HG02642 (cell line): ENCODE results near the gene CCDC141.

Experiments
- ATAC-seq: cut with Tn5 transposase; IDR thresholded peaks from one replicate; pipeline ENCODE4 v1.9.1; 2021; ENCODE audit warnings: mild to moderate bottlenecking; ENCODE audit not compliant: unreplicated experiment, poor library complexity

The CCDC141 gene

DNA sequence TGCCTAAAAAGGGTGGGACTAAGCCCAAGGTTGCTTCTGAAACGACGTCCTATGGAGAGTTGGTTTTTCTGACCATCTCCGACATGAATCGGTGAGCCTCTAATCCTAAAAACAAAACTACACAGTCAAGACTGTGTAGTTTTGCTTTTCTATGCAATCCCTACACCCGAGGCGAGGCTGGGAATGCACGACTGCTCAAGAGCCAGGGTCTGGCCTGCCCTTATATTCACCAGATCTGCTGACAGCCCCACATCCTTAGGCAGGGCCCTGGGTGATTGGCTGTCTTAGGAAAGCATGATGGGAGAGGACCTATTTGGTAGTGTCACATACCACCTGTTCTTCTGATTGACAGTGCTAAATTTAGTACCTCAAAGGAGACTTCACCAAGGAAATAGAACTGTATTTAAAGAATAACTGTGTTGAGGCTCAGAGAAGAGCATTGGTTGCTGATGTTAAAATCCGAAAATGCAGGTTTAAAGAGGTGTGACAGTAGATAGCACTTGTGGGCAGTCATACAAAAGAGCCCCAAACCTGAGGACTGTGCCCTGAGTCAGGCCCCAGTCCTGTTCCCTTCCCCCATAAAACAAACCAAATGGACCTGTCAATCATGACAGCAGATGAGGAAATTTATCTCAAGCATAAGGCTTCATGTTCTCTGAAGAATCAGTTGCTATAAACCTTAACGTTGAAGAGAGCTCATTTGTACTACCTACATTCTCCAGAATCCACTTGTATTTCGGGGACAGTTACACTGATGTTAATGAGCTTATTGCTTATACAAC, 242.5 kb downstream of the CCDC141 start, which contains the start of gene TTN:
TSS of gene TTN (minus strand) at position 197 of the 782 bp plus-strand sequence. CDS start 2,781 bp downstream, outside the sequence.
- no peak for ATAC-seq

DNA sequence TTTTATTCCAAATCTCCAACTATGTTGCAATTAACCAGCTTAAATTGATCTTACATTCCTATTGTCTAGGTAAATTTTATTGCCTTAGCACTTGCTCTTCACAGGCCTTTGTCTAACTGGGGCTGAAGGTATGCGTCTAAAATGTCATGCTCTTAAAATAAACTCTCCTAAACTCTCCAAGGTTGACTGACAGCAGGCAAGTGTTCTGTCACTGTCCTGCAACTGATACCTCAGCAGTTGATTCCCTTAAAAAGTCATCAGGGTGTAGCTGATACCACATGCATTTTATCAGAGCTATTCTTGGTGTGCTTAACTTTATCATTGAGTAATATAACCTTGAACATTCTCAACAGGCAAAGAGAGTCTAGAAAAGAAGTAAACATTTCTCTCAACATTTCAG, 243.4 kb downstream of the CCDC141 start:
- ATAC-seq = no peak

DNA sequence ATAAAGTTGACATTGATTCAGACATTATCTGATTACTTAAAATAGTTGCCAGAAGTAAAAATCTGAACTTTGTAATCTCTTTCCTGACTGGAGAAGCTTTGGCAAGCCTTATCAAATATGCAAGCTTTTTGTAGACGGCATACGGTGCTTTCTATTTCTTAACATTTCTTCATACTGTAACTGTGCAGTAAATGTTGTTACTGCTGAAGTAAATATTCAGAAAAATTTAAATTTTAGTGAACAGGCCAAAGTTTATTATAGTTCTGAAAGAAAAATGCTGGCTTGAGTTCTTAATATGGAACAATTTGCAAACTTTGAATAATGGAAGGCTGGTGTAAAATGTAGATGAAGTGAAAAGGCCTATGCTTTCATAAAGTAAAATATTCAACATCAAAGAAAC, 244.5 kb downstream of the CCDC141 start:
- ATAC-seq = no peak

GRCh38 chr2:178804791-178805190, 245.1 kb downstream of the CCDC141 start:
- ATAC-seq = peak; percentile 57

GRCh38 chr2:178800510-178800909, 249.4 kb downstream of the CCDC141 start:
- no peak for ATAC-seq

DNA sequence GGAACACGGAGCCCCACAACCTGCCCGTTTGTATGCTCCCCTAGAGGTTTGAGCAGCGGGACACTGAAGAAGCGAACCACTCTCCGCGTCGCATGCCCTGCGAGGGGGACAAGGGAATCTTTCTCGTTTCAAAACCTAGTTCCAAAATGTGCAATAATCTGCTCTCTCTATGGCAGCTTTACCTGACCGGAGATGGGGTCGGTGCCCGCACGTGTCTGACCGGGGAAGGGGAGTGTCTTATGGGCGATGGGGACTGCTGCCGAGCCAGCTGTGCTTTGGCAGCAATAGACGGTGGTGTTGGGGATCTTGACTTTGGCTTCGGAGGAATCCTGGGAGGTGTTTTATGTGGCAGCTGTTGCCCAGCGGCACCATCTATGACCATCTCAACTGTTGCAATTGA, 250.6 kb downstream of the CCDC141 start:
- ATAC-seq = no peak

GRCh38 chr2:178796079-178796677, 253.8 kb downstream of the CCDC141 start:
- ATAC-seq = no peak

DNA sequence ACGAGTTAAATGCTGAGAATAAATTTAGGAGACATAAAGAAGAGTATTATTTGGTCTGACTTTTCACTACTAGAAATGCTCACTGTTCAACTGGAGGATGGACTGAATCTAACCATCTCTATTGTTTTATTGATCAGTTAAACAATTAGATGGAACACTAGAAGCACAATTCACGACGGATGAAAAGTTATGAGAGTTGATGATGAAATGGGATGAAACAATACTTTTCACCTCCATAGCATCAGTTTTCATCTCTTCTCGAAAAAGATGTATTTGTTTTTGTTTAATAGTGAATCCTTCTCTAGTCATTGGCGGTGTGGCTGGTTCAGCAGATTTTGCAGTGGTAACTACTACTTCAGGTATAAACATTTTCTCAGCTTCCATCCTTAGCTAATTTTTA, 262.0 kb downstream of the CCDC141 start:
- no peak for ATAC-seq

DNA sequence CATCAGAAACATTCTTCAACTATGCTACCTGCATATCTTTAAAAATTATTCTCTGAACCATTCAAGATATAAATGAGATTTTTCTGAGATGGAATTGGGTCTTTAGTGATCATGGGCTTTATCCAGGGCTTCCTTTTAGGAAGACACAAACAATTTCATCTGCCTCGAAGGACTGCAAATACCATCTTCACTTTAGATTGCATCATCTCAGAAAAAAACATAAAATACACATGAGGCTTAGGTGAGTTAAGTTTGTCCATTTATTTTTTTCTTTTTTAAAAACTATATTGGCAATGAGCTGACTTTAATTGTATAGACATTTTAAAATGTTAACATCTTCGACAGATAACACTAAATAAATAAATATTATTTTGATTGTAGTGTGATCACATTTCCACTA, 262.8 kb downstream of the CCDC141 start:
- ATAC-seq = no peak

GRCh38 chr2:178783889-178784288, 266.0 kb downstream of the CCDC141 start:
- no peak for ATAC-seq

GRCh38 chr2:178782236-178782635, 267.7 kb downstream of the CCDC141 start:
- no peak for ATAC-seq
